ENCODE results near the gene TBC1D1.
A peak's percentile ranks its signal among the peaks of the same experiment; 100 is the strongest.

The TBC1D1 gene

GRCh38 chr4:37998226-37998625 lies 107.3 kb downstream of the TBC1D1 start:
- Histone ChIP-seq H3K79me2 (peaks cover 36% of the 10 kb centered on the region), H2AFZ (no peak overlapping the region), H3K27ac (peak overlapping the region; percentile 68), H3K4me2 (ENCODE audit: low read length) (no peak overlapping the region), H3K27me3 (ENCODE audit: control insufficient read depth, insufficient read depth, low read length) (no peaks in the 10 kb centered on the region), H3K4me1 (peaks cover 36% of the 10 kb centered on the region), H3K4me3 (ENCODE audit: low read depth, low read length) (no peak overlapping the region), H3K9ac (no peak overlapping the region), H3K9me3 (ENCODE audit: control insufficient read depth, low read length) (no peaks in the 10 kb centered on the region), H3K36me3 (ENCODE audit: control insufficient read depth, insufficient read depth, low read length) (no peaks in the 10 kb centered on the region)
- TF ChIP-seq, protein P1, sequence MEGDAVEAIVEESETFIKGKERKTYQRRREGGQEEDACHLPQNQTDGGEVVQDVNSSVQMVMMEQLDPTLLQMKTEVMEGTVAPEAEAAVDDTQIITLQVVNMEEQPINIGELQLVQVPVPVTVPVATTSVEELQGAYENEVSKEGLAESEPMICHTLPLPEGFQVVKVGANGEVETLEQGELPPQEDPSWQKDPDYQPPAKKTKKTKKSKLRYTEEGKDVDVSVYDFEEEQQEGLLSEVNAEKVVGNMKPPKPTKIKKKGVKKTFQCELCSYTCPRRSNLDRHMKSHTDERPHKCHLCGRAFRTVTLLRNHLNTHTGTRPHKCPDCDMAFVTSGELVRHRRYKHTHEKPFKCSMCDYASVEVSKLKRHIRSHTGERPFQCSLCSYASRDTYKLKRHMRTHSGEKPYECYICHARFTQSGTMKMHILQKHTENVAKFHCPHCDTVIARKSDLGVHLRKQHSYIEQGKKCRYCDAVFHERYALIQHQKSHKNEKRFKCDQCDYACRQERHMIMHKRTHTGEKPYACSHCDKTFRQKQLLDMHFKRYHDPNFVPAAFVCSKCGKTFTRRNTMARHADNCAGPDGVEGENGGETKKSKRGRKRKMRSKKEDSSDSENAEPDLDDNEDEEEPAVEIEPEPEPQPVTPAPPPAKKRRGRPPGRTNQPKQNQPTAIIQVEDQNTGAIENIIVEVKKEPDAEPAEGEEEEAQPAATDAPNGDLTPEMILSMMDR (IDR thresholded peaks at IDR 0.05) = no peak

GRCh38 chr4:37999000-37999716 lies 108.3 kb downstream of the TBC1D1 start:
- Histone ChIP-seq H3K4me1 (peaks cover 38% of the 10 kb centered on the region), H3K4me3 (ENCODE audit: low read depth, low read length) (no peak overlapping the region), H3K9ac (no peak overlapping the region), H3K4me2 (ENCODE audit: low read length) (no peak overlapping the region), H2AFZ (no peak overlapping the region), H3K9me3 (ENCODE audit: control insufficient read depth, low read length) (no peaks in the 10 kb centered on the region), H3K27me3 (ENCODE audit: control insufficient read depth, insufficient read depth, low read length) (no peaks in the 10 kb centered on the region), H3K79me2 (peaks cover 35% of the 10 kb centered on the region), H3K36me3 (ENCODE audit: control insufficient read depth, insufficient read depth, low read length) (no peaks in the 10 kb centered on the region), H3K27ac (peak overlapping the region; percentile 68)
- TF ChIP-seq, protein P1 (IDR thresholded peaks at IDR 0.05) = no peak

DNA sequence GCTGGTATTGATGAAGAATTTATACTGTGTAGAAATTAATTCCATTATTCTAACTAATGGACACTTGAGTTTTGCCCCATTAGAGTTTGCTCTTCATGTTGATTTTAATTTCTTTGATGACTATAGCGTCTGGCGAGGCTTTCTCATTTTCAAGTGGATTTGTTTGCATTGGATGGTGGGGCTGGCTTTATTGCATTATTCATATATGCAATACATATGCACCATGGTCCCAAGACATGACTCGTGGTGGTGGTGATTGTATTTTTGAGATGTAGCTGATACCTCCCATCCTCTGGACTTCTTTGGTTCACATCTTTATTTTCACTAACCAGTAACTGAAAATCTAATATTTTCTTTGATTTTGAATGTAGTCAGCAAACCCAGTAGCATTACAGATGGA lies 109.1 kb downstream of the TBC1D1 start:
- peak overlapping the region; percentile 68 for H3K27ac ChIP-seq
- H3K9me3 ChIP-seq (ENCODE audit: control insufficient read depth, low read length) = no peaks in the 10 kb centered on the region
- no peak overlapping the region for H2AFZ ChIP-seq
- TF ChIP-seq, protein P1 (IDR thresholded peaks at IDR 0.05) = no peak
- H3K4me2 ChIP-seq (ENCODE audit: low read length) = no peak overlapping the region
- no peak overlapping the region for H3K9ac ChIP-seq
- H3K4me3 ChIP-seq (ENCODE audit: low read depth, low read length) = no peak overlapping the region
- H3K79me2 ChIP-seq = peaks cover 37% of the 10 kb centered on the region
- no peaks in the 10 kb centered on the region for H3K36me3 ChIP-seq (ENCODE audit: control insufficient read depth, insufficient read depth, low read length)
- H3K4me1 ChIP-seq = peaks cover 34% of the 10 kb centered on the region
- no peaks in the 10 kb centered on the region for H3K27me3 ChIP-seq (ENCODE audit: control insufficient read depth, insufficient read depth, low read length)

DNA sequence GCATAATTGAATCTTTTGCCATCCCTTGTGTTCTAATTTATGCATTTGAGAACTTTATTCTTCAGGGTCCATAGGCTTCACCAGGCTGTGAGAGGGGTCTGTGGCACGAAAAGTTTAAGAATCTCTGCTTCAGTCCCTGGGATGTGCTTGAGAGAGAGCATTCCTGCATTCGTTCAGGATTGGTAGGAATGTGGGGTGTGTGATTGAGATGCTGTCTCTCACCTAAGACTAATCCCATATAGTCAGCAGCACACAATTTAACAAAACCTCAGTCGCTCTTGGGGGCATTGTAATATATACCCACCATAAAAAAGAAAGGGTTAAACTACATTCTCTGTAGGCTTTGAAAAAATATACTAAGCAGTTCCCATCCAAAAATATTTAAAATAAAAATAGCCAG lies 111.0 kb downstream of the TBC1D1 start:
- H3K4me3 ChIP-seq (ENCODE audit: low read depth, low read length) = no peak overlapping the region
- H3K4me1 ChIP-seq = peaks cover 34% of the 10 kb centered on the region
- H3K27ac ChIP-seq = no peak overlapping the region
- H3K9ac ChIP-seq = no peak overlapping the region
- H3K79me2 ChIP-seq = peaks cover 33% of the 10 kb centered on the region
- H3K36me3 ChIP-seq (ENCODE audit: control insufficient read depth, insufficient read depth, low read length) = no peaks in the 10 kb centered on the region
- no peak overlapping the region for H2AFZ ChIP-seq
- no peak overlapping the region for H3K4me2 ChIP-seq (ENCODE audit: low read length)
- TF ChIP-seq, protein P1 (IDR thresholded peaks at IDR 0.05) = no peak
- H3K27me3 ChIP-seq (ENCODE audit: control insufficient read depth, insufficient read depth, low read length) = no peaks in the 10 kb centered on the region
- H3K9me3 ChIP-seq (ENCODE audit: control insufficient read depth, low read length) = no peaks in the 10 kb centered on the region

Data from parathyroid adenoma (tissue), 2 donors.